Right lobe of liver (tissue), 4 donors: ENCODE data around the gene MYO1B.

Source experiments
- POLR2A ChIP-seq: fragments of 450-650 bp; IDR thresholded peaks from one replicate; pipeline ENCODE4 v1.6.1; 2017; ENCODE audit warnings: antibody characterized with exemption, mild to moderate bottlenecking
- TF ChIP-seq, protein P1 (sequence below), 4 donors: fragments of 200-600 bp in 3 of 4; fragments of 450-650 bp in 1 of 4; IDR thresholded peaks; one replicate each; pipeline versions ENCODE4 v1.5.1 to v1.8.0; 2016 to 2022; ENCODE audit warnings: antibody characterized with exemption in 4 of 4, mild to moderate bottlenecking in 2 of 4
- donor health status: DM: no; HTN: no; CAD: no.
- donor health status: DM: no; HTN: no; CAD: no.
- donor health status: DM: no; HTN: yes; CAD: no.

DNA sequence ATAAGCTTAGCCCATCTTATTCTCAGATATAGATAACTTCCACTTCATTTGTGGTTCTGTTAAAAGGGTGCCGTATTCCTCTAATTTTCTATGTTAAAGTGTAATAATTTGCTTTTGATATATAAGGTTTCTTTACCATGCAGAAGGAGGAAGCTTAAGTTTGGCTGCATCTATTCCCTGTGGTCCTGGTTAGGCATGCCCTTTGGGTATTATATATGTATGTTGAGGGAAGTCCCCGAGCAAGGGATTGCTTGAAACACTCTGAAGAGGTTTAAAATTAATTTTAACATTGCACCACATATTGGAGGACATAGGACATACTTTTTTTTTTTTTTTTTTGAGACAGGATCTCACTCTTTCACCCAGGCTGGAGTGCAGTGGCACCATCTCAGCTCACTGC lies 16.9 kb upstream of the MYO1B start:
- TF ChIP-seq, protein P1, sequence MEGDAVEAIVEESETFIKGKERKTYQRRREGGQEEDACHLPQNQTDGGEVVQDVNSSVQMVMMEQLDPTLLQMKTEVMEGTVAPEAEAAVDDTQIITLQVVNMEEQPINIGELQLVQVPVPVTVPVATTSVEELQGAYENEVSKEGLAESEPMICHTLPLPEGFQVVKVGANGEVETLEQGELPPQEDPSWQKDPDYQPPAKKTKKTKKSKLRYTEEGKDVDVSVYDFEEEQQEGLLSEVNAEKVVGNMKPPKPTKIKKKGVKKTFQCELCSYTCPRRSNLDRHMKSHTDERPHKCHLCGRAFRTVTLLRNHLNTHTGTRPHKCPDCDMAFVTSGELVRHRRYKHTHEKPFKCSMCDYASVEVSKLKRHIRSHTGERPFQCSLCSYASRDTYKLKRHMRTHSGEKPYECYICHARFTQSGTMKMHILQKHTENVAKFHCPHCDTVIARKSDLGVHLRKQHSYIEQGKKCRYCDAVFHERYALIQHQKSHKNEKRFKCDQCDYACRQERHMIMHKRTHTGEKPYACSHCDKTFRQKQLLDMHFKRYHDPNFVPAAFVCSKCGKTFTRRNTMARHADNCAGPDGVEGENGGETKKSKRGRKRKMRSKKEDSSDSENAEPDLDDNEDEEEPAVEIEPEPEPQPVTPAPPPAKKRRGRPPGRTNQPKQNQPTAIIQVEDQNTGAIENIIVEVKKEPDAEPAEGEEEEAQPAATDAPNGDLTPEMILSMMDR (IDR thresholded peaks at IDR 0.05), result no peak
- TF ChIP-seq POLR2A, result no peak
